GM19324 (cell line): Measurements from ENCODE around the gene NANOS1.

Experiments used
- ATAC-seq: cut with Tn5 transposase; IDR thresholded peaks from one replicate; pipeline ENCODE4 v1.9.1; 2021; ENCODE audit warnings: mild to moderate bottlenecking, moderate library complexity; ENCODE audit not compliant: unreplicated experiment, low FRiP score

Gene NANOS1

GRCh38 chr10:119055472-119055871, 26.0 kb downstream of the NANOS1 start:
- ATAC-seq: no peak

GRCh38 chr10:119058010-119058409, 28.5 kb downstream of the NANOS1 start:
- no peak for ATAC-seq

- no peak for ATAC-seq
Measured at GRCh38 chr10:119059557-119059956, 30.0 kb downstream of the NANOS1 start.

GRCh38 chr10:119060107-119060506, 30.6 kb downstream of the NANOS1 start:
- no peak for ATAC-seq

- no peak for ATAC-seq
Measured at GRCh38 chr10:119061352-119061751, 31.8 kb downstream of the NANOS1 start.

- no peak for ATAC-seq
Measured at GRCh38 chr10:119061926-119062325, 32.4 kb downstream of the NANOS1 start.

GRCh38 chr10:119070395-119071165, 41.1 kb downstream of the NANOS1 start:
- no peak for ATAC-seq

- no peak for ATAC-seq
Measured at GRCh38 chr10:119073584-119073983, 44.1 kb downstream of the NANOS1 start.

- ATAC-seq: no peak
Measured at GRCh38 chr10:119078422-119079179, 49.1 kb downstream of the NANOS1 start.

GRCh38 chr10:119079599-119080520, 50.3 kb downstream of the NANOS1 start:
- peak; percentile 56 for ATAC-seq

- peak; percentile 93 for ATAC-seq
Measured at GRCh38 chr10:119080521-119081259, 51.2 kb downstream of the NANOS1 start, which contains the start of gene EIF3A. TSS of gene EIF3A (minus strand) at chr10:119080817. CDS start at chr10:119080676, 141 bp downstream.
